HG02885 (cell line): Measurements from ENCODE around the gene WASL.
"Not testable (repeated sequence)": the region's sequence is repeated elsewhere in the genome, so short reads cannot be mapped to it uniquely, and the experiment has no call there.

Source experiments
- ATAC-seq: cut with Tn5 transposase; IDR thresholded peaks from one replicate; pipeline ENCODE4 v1.9.1; 2021; ENCODE audit warnings: mild to moderate bottlenecking; ENCODE audit not compliant: unreplicated experiment, poor library complexity

The WASL gene

GRCh38 chr7:123737168-123737674 is 11.6 kb downstream of the WASL start:
- ATAC-seq = not testable (repeated sequence)

GRCh38 chr7:123735539-123735938 is 13.3 kb downstream of the WASL start:
- ATAC-seq = no peak

GRCh38 chr7:123734498-123734897 is 14.3 kb downstream of the WASL start:
- no peak for ATAC-seq

- ATAC-seq = no peak
Observed at GRCh38 chr7:123732413-123733091, 16.3 kb downstream of the WASL start.

GRCh38 chr7:123729218-123729578 is 19.6 kb downstream of the WASL start:
- ATAC-seq = no peak

GRCh38 chr7:123727071-123727837 is 21.5 kb downstream of the WASL start:
- ATAC-seq = no peak

GRCh38 chr7:123725586-123726171 is 23.1 kb downstream of the WASL start:
- ATAC-seq = no peak

- no peak for ATAC-seq
Observed at GRCh38 chr7:123724817-123725253, 24.0 kb downstream of the WASL start.

GRCh38 chr7:123723913-123724312 is 24.9 kb downstream of the WASL start:
- ATAC-seq = no peak

- ATAC-seq = not testable (repeated sequence)
Observed at GRCh38 chr7:123720527-123720926, 28.3 kb downstream of the WASL start.

GRCh38 chr7:123719197-123719721 is 29.5 kb downstream of the WASL start:
- no peak for ATAC-seq

- ATAC-seq = no peak
Observed at GRCh38 chr7:123718773-123719172, 30.0 kb downstream of the WASL start.

GRCh38 chr7:123717689-123718088 is 31.1 kb downstream of the WASL start:
- no peak for ATAC-seq

- ATAC-seq = no peak
Observed at GRCh38 chr7:123716877-123717276, 31.9 kb downstream of the WASL start.

- no peak for ATAC-seq
Observed at GRCh38 chr7:123715799-123716198, 33.0 kb downstream of the WASL start.

- no peak for ATAC-seq
Observed at GRCh38 chr7:123715198-123715597, 33.6 kb downstream of the WASL start.

- no peak for ATAC-seq
Observed at GRCh38 chr7:123714296-123715080, 34.3 kb downstream of the WASL start.

- peak; percentile 35 for ATAC-seq
Observed at GRCh38 chr7:123712619-123713018, 36.2 kb downstream of the WASL start.

- ATAC-seq = no peak
Observed at GRCh38 chr7:123711832-123712293, 36.9 kb downstream of the WASL start.

GRCh38 chr7:123710683-123711082 is 38.1 kb downstream of the WASL start:
- no peak for ATAC-seq
